HG03097 (cell line): ENCODE data around the gene RPS3.

Source experiments
- ATAC-seq: cut with Tn5 transposase; IDR thresholded peaks from one replicate; pipeline ENCODE4 v1.9.1; 2021; ENCODE audit not compliant: unreplicated experiment, low FRiP score

Gene RPS3

GRCh38 chr11:75432911-75433321, 33.6 kb downstream of the RPS3 start, which contains the start of gene KLHL35:
Gene KLHL35 (minus strand): TSS chr11:75433203. CDS start chr11:75430629, 2,574 bp downstream.
- ATAC-seq, result no peak

DNA sequence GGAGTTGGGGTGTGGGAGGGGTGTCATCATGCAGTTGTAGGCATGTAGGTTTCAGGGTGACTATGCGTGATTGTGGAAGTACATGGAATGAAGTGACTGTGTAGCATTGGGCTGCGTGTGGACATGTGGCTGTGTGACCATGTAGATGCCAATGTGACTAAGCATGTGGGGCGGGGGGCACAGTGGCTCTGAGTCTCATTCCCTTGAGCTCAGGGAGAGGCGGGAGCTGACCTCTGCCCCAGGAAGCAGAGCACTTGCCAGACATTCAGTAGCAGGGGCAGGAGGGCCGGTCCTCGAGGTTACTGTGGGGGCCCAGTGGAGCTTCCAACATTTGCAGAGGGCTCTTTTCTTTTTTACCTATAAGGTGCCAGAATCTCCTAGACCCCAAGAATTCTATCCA, 34.1 kb downstream of the RPS3 start:
- ATAC-seq, result no peak

DNA sequence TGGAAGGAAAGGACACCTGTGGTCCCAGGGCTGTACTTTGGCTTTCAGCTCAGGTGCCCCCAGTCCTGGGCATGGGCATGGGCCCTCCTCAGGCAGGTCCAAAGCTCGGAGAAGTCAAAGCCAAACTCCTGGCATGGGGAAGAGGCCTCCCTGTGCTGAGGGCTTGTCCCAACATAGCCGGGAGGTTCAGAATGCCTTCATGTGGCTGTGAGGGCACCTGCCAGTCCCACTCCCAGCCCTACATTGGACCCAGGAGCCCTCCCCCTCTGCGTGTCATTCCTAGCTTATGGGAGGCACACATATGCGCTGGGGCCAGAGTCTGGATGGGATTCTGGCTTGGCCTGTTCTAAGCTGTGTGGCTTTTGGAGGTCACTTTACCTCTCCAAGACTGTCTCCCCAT, 34.7 kb downstream of the RPS3 start:
- no peak for ATAC-seq

DNA sequence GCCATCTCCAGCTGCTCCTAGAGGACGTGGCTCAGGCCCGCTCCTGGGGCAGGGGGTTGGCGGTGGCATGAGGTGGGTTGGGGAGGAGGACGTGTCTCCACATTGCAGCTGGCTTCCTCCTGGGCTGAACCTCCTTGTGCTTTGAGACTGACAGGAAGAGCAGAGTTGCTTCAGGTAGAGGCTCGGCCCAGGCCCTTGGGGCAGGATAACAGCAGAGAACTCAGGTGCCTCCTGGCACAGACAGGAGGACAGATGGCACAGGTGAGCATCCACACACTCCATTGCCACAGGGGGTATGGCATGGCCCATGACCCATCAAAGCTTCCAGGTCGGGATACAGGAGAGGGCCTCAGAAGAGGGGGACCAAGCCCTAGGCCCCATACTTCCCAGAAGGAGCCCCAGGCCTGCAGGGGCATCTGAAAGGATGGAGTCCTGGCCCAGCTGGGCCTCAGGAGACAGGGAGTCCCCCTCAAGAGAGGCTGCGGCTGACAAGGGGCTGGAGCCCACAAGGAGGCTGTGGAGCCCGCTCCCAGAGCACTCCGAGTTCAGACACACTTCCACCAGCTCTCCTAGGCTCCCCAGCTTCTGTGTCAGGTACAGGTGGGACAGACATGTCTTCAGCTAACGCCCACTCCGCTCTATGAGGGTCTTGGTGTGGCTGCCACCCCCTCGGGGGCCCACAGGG, 35.7 kb downstream of the RPS3 start:
- no peak for ATAC-seq

GRCh38 chr11:75435571-75435925, 36.2 kb downstream of the RPS3 start:
- no peak for ATAC-seq

GRCh38 chr11:75436806-75437205, 37.5 kb downstream of the RPS3 start:
- no peak for ATAC-seq

DNA sequence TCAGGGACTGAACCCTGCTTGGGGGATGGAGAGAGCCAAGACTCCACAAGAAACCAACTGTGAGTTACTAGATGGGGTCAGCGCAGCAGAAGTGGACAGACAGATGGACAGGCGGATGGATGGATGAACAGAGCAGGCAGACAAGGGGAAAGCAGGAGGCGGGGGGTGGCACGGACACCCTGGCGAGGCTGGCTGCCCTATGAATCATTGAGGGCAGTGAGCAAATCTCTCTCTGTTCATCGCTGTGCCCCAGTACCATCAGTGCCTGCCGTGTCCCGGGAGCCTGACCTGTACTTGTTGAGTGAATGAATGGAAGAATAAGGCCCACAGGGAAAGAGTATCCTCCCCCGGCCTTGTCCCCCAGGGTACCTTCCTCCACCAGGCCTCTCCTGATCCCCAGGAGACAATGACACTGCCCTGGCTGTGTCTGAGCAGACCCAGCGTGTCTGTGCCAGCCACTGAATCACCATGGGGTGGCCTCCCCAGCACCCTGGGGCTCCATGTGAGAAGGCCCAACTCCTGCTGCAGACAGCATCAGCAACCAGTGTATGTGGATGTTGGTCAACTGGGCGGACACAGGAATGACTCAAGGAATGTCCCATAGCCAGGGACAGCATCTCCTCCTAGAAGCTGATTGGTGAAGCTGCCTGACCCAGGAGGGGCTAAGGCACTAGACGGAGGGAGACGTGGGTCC, 38.8 kb downstream of the RPS3 start:
- ATAC-seq, result no peak

GRCh38 chr11:75439026-75439425, 39.7 kb downstream of the RPS3 start:
- ATAC-seq, result no peak

- ATAC-seq, result no peak
Observed at GRCh38 chr11:75439495-75440120, 40.3 kb downstream of the RPS3 start.

DNA sequence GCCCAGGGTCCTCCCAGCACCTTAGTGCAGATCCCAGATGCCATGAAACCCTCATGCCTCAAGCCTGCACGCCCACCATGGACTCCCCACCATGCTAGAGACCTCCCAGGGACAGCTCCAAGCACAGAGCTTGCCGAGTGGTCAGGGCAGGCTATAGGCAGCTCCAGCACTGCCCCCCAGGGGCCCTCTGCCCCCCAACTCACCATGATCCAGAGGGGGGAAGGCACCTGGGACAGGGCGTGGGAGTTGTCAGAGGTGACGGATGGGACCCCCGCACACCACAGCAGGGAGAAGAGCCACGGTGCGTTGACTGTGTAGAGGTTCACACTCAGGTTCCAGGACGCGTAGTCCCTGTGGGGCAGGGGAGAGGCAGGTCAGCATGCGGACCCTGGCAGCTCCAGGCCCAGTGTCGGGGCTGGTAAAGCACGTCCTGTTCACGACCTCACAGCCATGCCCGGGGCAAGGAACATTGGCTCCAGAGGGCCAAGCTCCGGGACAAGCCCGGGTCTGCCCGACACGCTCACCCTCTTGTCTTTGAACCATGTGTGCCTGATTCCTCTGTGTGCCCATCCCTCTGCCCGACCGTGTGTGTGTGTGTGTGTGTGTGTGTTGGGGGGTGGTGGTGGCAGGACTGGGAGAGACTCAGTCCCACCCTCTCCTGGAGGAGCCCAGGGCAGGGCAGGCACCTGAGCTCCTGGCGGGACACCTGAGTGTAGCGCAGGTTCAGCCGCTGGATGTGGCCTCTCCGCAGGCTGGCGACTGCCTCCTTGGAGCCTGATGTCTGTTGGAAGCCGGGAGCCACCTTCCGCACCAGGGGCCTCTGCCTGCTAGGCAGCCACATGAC, 41.9 kb downstream of the RPS3 start:
- ATAC-seq, result no peak

GRCh38 chr11:75441804-75442132, 42.5 kb downstream of the RPS3 start:
- no peak for ATAC-seq

GRCh38 chr11:75442161-75442885, 43.0 kb downstream of the RPS3 start:
- ATAC-seq, result no peak

GRCh38 chr11:75443043-75443442, 43.7 kb downstream of the RPS3 start:
- no peak for ATAC-seq

GRCh38 chr11:75445315-75445953, 46.1 kb downstream of the RPS3 start:
- ATAC-seq, result no peak

DNA sequence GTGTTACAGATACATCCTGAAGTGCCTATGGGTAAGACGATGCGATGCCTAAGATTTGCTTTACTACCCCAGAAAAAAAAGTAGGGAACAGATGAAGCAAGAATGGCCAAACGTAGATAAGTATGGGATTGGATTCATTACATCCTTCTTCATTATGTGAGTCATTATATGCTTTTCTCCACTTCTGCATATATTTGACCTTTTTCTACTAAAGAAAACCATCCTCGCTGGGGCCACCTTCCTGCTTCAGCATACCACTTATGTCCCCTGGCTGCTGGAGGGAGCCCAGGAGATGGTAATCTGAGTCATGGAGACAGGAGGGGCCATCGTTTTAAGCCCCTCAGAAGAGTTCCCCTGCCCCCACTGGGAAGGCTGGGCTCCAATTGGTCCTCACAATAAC, 48.1 kb downstream of the RPS3 start:
- no peak for ATAC-seq

- ATAC-seq, result no peak
Observed at GRCh38 chr11:75449271-75449670, 50.0 kb downstream of the RPS3 start.

- ATAC-seq, result no peak
Observed at GRCh38 chr11:75449776-75450175, 50.5 kb downstream of the RPS3 start.

DNA sequence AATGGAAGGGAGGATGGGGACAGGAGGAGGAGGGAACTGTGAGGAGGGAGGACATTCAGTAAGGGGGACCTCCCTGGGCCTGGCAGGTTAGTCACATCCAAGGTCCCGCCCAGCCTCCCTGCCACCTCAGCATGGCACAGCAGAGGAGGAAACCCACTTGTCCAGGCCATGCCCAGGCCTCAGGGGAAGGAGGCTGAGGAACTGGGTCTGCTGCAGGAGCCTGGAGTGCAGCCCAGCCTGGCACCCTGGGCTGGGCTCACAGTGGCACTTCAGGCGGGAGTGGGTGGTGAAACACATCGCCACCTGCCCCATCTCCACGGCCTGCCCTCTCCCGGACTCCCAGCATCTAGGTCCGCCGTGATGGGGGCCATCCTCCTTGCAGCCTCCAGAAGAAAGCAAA, 50.9 kb downstream of the RPS3 start:
- no peak for ATAC-seq

GRCh38 chr11:75450826-75451821, 51.8 kb downstream of the RPS3 start:
- ATAC-seq, result no peak
